AG04449 (cell line): ENCODE results near the gene MAGI1.

ENCODE experiments used
- CTCF ChIA-PET: fragments of 350-600 bp; formaldehyde crosslinking; extraction: SDS; loops from one replicate; lab custom pipeline; 2021; ENCODE audit warnings: antibody characterized with exemption; lab: Yijun Ruan, JAX
- POLR2A ChIA-PET: fragments of 400-600, 350-600 bp; formaldehyde crosslinking; extraction: SDS; loops from one replicate; lab custom pipeline; 2020; ENCODE audit warnings: antibody characterized with exemption, inconsistent platforms; lab: Yijun Ruan, JAX
- DNase-seq: peaks from one replicate; pipeline ENCODE4 v3.0.0-alpha.2; 2010; ENCODE audit warnings: low read depth, low spot score
- H3K4me3 ChIP-seq: 2 replicates; pipeline ENCODE4 v1.5.1; 2011; ENCODE audit warnings: low read depth, mild to moderate bottlenecking, control low read depth, low read length
- CTCF ChIP-seq: IDR thresholded peaks from one replicate; pipeline ENCODE4 v1.5.1; 2011; ENCODE audit warnings: mild to moderate bottlenecking, moderate library complexity, low read length, control low read depth, inconsistent platforms; ENCODE audit not compliant: insufficient read depth; ENCODE audit errors: missing control alignments

Gene MAGI1

GRCh38 chr3:65846936-65847335 lies 191.8 kb downstream of the MAGI1 start:
- ChIA-PET CTCF (interaction anchor here (3.5 kb wide), 1 partner anchor 14 kb away, joined by 17 read pairs; no protein-coding TSS in a partner anchor), POLR2A (no interaction called here)
- no peak overlapping the region for H3K4me3 ChIP-seq
- DNase-seq = no peak
- TF ChIP-seq CTCF = no peak

GRCh38 chr3:65844370-65844769 lies 194.3 kb downstream of the MAGI1 start:
- DNase-seq = no peak
- ChIA-PET CTCF (no interaction called here), POLR2A (no interaction called here)
- H3K4me3 ChIP-seq = no peak overlapping the region
- TF ChIP-seq CTCF = no peak

- H3K4me3 ChIP-seq = no peak overlapping the region
- ChIA-PET POLR2A (no interaction called here), CTCF (no interaction called here)
- DNase-seq = no peak
- no peak for TF ChIP-seq CTCF
Measured at GRCh38 chr3:65843732-65844131, 195.0 kb downstream of the MAGI1 start.

GRCh38 chr3:65837604-65838003 lies 201.1 kb downstream of the MAGI1 start:
- POLR2A ChIA-PET = no interaction called here
- no peak for TF ChIP-seq CTCF
- CTCF ChIA-PET = interaction anchor here (0.7 kb wide), 1 partner anchor 195 kb away, joined by 3 read pairs; no protein-coding TSS in a partner anchor
- no peak overlapping the region for H3K4me3 ChIP-seq
- no peak for DNase-seq

GRCh38 chr3:65836047-65836446 lies 202.7 kb downstream of the MAGI1 start:
- ChIA-PET CTCF (no interaction called here), POLR2A (no interaction called here)
- no peak for DNase-seq
- TF ChIP-seq CTCF = no peak
- H3K4me3 ChIP-seq = no peak overlapping the region

GRCh38 chr3:65833761-65834505 lies 204.8 kb downstream of the MAGI1 start:
- ChIA-PET POLR2A (interaction anchor here (1.1 to 1.4 kb wide), 2 partner anchors 20 to 55 kb away, joined by 3 to 8 read pairs; no protein-coding TSS in a partner anchor), CTCF (interaction anchor here (0.8 to 3.1 kb wide), 4 partner anchors 12 to 305 kb away, joined by 3 to 17 read pairs (median 5); no protein-coding TSS in a partner anchor)
- no peak for DNase-seq
- no peak for TF ChIP-seq CTCF
- H3K4me3 ChIP-seq = no peak overlapping the region; the same call in 1 of the 2 replicates
